ACC112 (cell line): ENCODE measurements around the gene TRIM63.

ENCODE experiments used
- H2AFZ ChIP-seq: fragments of 200-600 bp; sonication (generic); one replicate; pipeline ENCODE4 v1.6.0; 2017; ENCODE audit warnings: antibody characterized with exemption, low read length; ENCODE audit not compliant: unreplicated experiment
- H3K27ac ChIP-seq: fragments of 200-600 bp; sonication (generic); 2 replicates; pipeline ENCODE4 v1.5.1; 2014; ENCODE audit warnings: low read depth, mild to moderate bottlenecking, antibody characterized with exemption, low read length, moderate library complexity
- H3K27me3 ChIP-seq: fragments of 200-600 bp; sonication (generic); 2 replicates; pipeline ENCODE4 v1.6.1; 2014; ENCODE audit warnings: mild to moderate bottlenecking, antibody characterized with exemption, low read length, moderate library complexity, mixed read lengths; ENCODE audit not compliant: insufficient read depth
- H3K36me3 ChIP-seq: fragments of 200-600 bp; sonication (generic); 2 replicates; pipeline ENCODE4 v1.6.1; 2016; ENCODE audit warnings: mild to moderate bottlenecking, antibody characterized with exemption, low read length, moderate library complexity, mixed read lengths; ENCODE audit not compliant: insufficient read depth
- H3K4me1 ChIP-seq: fragments of 200-600 bp; sonication (generic); one replicate; pipeline ENCODE4 v1.6.1; 2016; ENCODE audit warnings: low read length, mixed read lengths; ENCODE audit not compliant: insufficient read depth, unreplicated experiment, control insufficient read depth
- H3K4me3 ChIP-seq: fragments of 200-600 bp; sonication (generic); 2 replicates; pipeline ENCODE4 v1.5.1; 2014; ENCODE audit warnings: mild to moderate bottlenecking, low read depth, low read length
- H3K79me2 ChIP-seq: fragments of 200-600 bp; sonication (generic); one replicate; pipeline ENCODE4 v1.6.0; 2016; ENCODE audit warnings: low read length; ENCODE audit not compliant: control insufficient read depth, unreplicated experiment, insufficient read depth

Gene TRIM63

DNA sequence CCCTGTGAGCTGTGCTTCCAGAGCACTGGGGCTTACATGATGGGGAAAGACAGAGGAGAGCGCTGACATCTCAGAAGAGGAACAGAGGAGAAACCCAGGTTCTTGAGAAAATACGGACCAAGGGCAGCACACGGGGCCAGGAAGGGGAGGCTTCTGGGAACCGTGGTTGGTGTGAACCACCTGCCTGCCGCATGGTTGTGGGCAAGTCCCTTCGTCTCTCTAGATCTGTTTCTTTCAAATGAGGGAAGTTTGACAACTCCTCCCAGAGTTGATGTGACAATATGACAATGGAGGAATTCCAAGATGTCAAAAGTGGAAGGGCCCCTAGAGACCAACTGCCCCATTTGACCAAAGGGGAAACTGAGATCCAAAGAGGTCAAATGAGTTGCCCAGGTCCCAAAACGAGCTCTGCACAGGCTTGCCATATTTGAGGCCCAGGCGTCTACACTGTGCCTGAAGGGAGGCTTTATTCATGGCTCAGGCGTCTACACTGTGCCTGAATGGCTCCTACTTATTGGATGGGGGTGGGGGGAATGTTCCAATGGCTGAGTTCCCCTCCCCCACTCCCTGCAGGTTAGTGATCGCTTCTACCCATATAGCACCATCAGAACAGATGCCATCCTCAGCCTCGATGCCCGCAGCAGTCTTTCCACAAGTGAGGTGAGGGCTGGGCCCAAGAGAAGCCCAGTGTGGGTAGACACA, 34.6 kb downstream of the TRIM63 start:
- Histone ChIP-seq H3K27ac (no peak overlapping the region), H3K79me2 (no peaks in the 10 kb centered on the region), H3K4me1 (peaks cover 11% of the 10 kb centered on the region), H2AFZ (no peak overlapping the region), H3K36me3 (no peaks in the 10 kb centered on the region), H3K27me3 (no peaks in the 10 kb centered on the region), H3K4me3 (no peak overlapping the region)

DNA sequence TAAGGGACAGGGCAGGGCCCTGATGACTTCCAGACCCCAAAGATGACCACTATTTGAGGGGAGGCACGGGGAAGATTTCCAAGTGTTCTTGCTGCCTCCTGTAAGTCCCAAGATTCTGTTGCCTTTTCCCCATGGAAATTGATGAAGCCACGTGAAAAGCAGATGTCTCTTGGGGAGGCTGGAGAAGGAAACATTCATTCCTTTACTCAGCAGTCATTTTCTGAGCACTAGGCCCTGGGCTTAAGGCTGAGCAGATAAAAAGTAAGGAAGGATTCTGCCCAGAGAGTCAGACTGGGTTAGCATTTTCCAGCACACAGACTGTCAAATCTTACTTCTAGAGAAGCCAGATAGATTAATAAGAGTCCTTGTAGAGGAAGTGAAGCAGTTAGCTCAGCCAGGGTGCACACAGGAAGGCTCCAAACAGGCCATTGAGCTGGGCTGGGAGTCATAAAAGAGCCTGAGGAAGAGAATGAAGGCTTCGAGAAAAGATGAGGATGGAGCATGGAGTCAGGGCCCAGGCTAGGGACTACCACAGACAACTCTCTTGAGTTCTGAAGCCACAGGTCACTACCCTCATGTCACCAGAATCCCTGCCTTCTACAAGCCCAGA, 35.7 kb downstream of the TRIM63 start:
- Histone ChIP-seq H2AFZ (no peak overlapping the region), H3K4me3 (no peak overlapping the region), H3K36me3 (no peaks in the 10 kb centered on the region), H3K27ac (no peak overlapping the region), H3K4me1 (peaks cover 11% of the 10 kb centered on the region), H3K79me2 (no peaks in the 10 kb centered on the region), H3K27me3 (no peaks in the 10 kb centered on the region)

DNA sequence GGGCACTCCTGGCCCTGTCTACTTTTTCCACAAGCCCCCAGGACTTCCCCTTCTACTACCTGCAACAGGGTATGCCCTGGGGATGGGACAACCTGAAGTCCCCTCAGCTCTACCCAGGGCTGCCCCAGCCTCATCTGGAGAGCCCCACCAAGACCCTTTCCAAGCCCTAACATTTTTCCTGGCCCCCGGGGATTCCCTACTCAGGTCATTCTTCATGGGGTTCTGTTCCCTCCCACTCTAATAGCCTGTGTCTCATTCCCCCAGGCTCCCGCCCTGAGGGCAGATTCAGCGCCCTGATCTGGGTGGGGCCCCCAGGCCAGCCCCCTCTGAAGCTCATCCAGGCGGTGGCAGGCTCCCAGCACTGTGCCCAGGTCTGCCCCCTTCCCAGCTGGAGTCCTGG, 36.2 kb downstream of the TRIM63 start:
- Histone ChIP-seq H3K27me3 (no peaks in the 10 kb centered on the region), H3K27ac (no peak overlapping the region), H3K4me1 (peaks cover 6% of the 10 kb centered on the region), H3K79me2 (no peaks in the 10 kb centered on the region), H3K36me3 (no peaks in the 10 kb centered on the region), H3K4me3 (no peak overlapping the region), H2AFZ (no peak overlapping the region)

- no peak overlapping the region for H3K27ac ChIP-seq
- no peak overlapping the region for H2AFZ ChIP-seq
- H3K79me2 ChIP-seq, result no peaks in the 10 kb centered on the region
- no peaks in the 10 kb centered on the region for H3K27me3 ChIP-seq
- peaks cover 4% of the 10 kb centered on the region for H3K4me1 ChIP-seq
- no peaks in the 10 kb centered on the region for H3K36me3 ChIP-seq
- H3K4me3 ChIP-seq, result no peak overlapping the region
Measured at GRCh38 chr1:26029864-26030481, 37.5 kb downstream of the TRIM63 start.

- Histone ChIP-seq H3K36me3 (no peaks in the 10 kb centered on the region), H2AFZ (no peak overlapping the region), H3K27ac (no peak overlapping the region), H3K27me3 (no peaks in the 10 kb centered on the region), H3K79me2 (no peaks in the 10 kb centered on the region), H3K4me1 (peaks cover 4% of the 10 kb centered on the region), H3K4me3 (no peak overlapping the region)
Measured at GRCh38 chr1:26029054-26029863, 38.2 kb downstream of the TRIM63 start.

DNA sequence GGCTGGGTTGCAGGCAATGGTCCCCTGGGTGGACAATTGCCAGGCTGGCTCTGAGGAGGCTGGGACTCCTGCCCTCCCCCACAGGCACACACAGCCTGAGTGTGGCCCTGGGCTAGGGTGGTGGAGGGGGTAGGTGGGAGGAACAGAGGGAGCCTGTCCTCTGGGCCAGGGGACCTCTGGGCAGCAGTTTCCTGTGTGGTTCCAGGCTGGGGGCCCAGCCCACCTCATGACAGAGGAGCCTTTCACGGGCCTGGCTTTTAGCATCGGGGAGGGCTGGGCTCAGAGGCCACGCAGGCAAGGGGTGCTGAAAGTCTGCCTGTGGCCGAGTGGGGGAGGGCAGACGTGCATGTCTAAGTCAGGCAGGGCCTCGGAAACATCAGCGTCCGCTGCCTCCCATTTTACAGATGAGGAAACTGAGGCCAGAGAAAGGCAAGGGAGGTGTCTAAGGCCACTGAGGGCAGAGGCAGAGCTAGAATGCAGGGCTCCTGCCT, 38.9 kb downstream of the TRIM63 start:
- H3K4me3 ChIP-seq, result no peak overlapping the region
- H2AFZ ChIP-seq, result no peak overlapping the region
- H3K79me2 ChIP-seq, result no peaks in the 10 kb centered on the region
- H3K27ac ChIP-seq, result no peak overlapping the region
- peaks cover 4% of the 10 kb centered on the region for H3K4me1 ChIP-seq
- no peaks in the 10 kb centered on the region for H3K27me3 ChIP-seq
- H3K36me3 ChIP-seq, result no peaks in the 10 kb centered on the region

DNA sequence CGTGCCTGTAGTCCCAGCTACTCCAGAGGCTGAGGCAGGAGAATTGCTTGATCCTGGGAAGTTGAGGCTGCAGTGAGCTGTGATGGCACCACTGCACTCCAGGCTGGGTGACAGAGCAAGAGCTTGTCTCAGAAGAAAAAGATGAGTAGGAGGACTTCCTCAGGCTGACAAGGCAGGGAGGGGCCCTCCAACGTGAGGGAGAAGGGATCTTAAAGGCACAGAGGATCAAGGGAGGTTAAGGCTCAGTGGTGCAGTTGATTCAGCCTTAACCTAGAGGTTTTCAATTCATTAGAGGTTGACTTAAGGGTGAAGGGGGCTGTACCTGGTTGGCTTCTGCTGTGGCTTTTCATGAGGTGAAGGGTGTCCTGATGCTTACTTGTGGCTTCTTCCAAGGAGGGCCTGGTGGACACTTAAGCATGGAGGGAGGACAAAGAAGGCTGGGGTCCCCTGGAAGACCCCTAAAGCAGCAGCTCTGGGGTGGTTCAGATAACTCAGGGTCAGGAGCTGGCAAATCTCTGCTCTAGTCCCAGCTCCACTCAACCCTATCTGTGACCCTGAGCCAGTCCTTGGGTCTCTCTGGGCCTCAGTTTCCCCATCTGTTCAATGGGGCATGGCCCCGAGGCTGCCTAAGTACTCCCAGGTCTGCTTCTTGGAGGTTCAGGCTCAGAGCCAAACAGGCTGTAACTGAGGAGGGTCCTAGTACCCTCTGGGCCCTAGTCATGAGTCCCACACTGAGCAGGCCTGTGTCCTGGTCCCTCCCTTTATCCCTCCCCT, 39.5 kb downstream of the TRIM63 start:
- peaks cover 4% of the 10 kb centered on the region for H3K4me1 ChIP-seq
- H3K27ac ChIP-seq, result no peak overlapping the region
- no peaks in the 10 kb centered on the region for H3K27me3 ChIP-seq
- H3K79me2 ChIP-seq, result no peaks in the 10 kb centered on the region
- H3K4me3 ChIP-seq, result no peak overlapping the region
- no peak overlapping the region for H2AFZ ChIP-seq
- no peaks in the 10 kb centered on the region for H3K36me3 ChIP-seq

DNA sequence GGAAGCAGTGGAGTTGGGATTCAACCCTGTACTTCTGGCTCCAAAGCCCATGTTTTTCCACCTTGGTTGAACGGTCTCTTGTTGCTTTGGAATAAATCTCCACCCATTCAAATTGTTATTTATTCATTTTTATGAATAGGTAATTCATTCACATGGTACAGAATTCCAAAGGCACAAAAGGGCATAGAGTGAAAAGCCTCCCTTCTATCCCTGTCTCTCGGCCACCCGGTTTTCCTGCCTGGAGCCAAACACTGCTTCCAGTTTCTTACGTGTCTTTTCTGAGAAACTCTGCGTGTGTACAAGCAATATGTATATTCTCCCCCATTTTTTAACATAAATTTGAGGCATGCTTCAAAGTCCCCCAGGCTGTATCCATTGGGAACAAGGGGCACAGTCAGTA, 41.9 kb downstream of the TRIM63 start:
- Histone ChIP-seq H3K4me3 (no peak overlapping the region), H3K4me1 (peaks cover 11% of the 10 kb centered on the region), H3K27me3 (no peaks in the 10 kb centered on the region), H2AFZ (no peak overlapping the region), H3K36me3 (no peaks in the 10 kb centered on the region), H3K79me2 (no peaks in the 10 kb centered on the region), H3K27ac (no peak overlapping the region)

DNA sequence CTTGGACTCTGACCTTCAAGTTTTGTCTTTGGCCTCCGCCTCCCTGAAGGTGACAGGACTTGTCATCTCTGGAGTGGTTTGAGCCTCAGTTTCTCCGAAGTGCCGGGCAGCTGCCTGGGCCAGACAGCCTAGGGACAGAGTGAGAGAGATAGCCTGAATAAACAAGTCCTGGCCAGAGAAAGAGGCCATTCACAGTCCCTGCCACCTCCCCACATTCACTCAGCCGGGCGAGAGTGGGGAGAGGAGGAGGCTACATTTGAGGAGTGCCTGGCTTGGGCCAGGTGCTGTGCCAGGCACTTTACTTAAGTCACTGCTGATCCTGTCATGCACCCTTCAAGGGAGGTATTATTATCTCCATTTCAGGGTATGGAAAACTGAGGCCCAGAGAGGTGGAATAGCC, 42.4 kb downstream of the TRIM63 start:
- H3K4me1 ChIP-seq, result peaks cover 16% of the 10 kb centered on the region

GRCh38 chr1:26023826-26024225, 43.6 kb downstream of the TRIM63 start:
- H3K79me2 ChIP-seq, result no peaks in the 10 kb centered on the region
- H3K4me1 ChIP-seq, result peaks cover 24% of the 10 kb centered on the region
- H2AFZ ChIP-seq, result no peak overlapping the region
- no peaks in the 10 kb centered on the region for H3K27me3 ChIP-seq
- no peak overlapping the region for H3K27ac ChIP-seq
- no peaks in the 10 kb centered on the region for H3K36me3 ChIP-seq
- no peak overlapping the region for H3K4me3 ChIP-seq

More for the DNA sequence above, 42.4 kb downstream of the TRIM63 start:
- H3K4me3 ChIP-seq, result no peak overlapping the region
- no peaks in the 10 kb centered on the region for H3K36me3 ChIP-seq
- no peak overlapping the region for H2AFZ ChIP-seq
- no peaks in the 10 kb centered on the region for H3K27me3 ChIP-seq
- H3K79me2 ChIP-seq, result no peaks in the 10 kb centered on the region
- H3K27ac ChIP-seq, result no peak overlapping the region
